HepG2 (cell line): ENCODE measurements around the gene OLAH. TPM values are rescaled to one million over a fixed set of nuclear protein-coding genes. Genes with fewer than 3 reads are reported as not detected.

Experiments used
- ATAC-seq: fragments of 200-7000 bp; cut with Tn5 transposase; 3 replicates; pipeline ENCODE4 v1.9.1; 2020; ENCODE audit warnings: mild to moderate bottlenecking, moderate library complexity
- BruUV-seq: library from RNA; stranded (reverse); fragments of 400-500 nt; replicated peaks from 2 replicates; lab custom pipeline; 2021; lab: Mats Ljungman, UMichigan
- CTCF ChIA-PET: fragments of 300-600 bp; formaldehyde crosslinking; extraction: SDS; loops from one replicate; lab custom pipeline; 2021; ENCODE audit warnings: low total read pairs, inconsistent platforms, low intra/inter-chr PET ratio; lab: Yijun Ruan, JAX
- POLR2A ChIA-PET: fragments of 350-600 bp; sonication (Branson Sonifier 250); formaldehyde crosslinking; loops from one replicate; lab custom pipeline; 2020; ENCODE audit warnings: antibody characterized with exemption, inconsistent platforms; lab: Yijun Ruan, JAX
- DNase-seq: peaks from one replicate; pipeline ENCODE4 v3.0.0-alpha.2; 2015; ENCODE audit warnings: low spot score
- FAIRE-seq: peaks from 3 replicates; lab custom pipeline; 2011; peaks lifted over from hg19 to GRCh38; lab: Jason Lieb, UNC
- H2AFZ ChIP-seq: one replicate; pipeline ENCODE4 v1.6.1; 2011; ENCODE audit warnings: low read length, inconsistent platforms
- H3K27ac ChIP-seq: fragments of 300-600 bp; 3 replicates; pipeline ENCODE4 v1.8.0; 2011; ENCODE audit warnings: mixed run types, mild to moderate bottlenecking, mixed read lengths, low read length, inconsistent platforms; ENCODE audit not compliant: insufficient read depth; ENCODE audit errors: extremely low read length
- H3K27me3 ChIP-seq, 2 experiments: fragments of 200-600 bp in 1 of 2; 2 replicates in 1 of 2; 3 replicates in 1 of 2; pipeline versions ENCODE4 v1.6.0 to v1.8.0; 2011; ENCODE audit warnings: low read length in 2 of 2, mild to moderate bottlenecking in 2 of 2, moderate library complexity in 2 of 2, inconsistent platforms in 1 of 2; ENCODE audit not compliant: insufficient read depth in 2 of 2, control insufficient read depth in 1 of 2
- H3K36me3 ChIP-seq, 2 experiments: fragments of 200-600 bp in 1 of 2; replicated peaks in 1 of 2; 2 replicates in 1 of 2; 3 replicates in 1 of 2; pipeline versions ENCODE4 v1.5.1 to v1.8.0; 2011; ENCODE audit warnings: low read length in 2 of 2, inconsistent platforms in 1 of 2; ENCODE audit not compliant: insufficient read depth in 2 of 2, control insufficient read depth in 1 of 2
- H3K4me1 ChIP-seq: 2 replicates; pipeline ENCODE4 v1.5.1; 2012; ENCODE audit warnings: low read length, inconsistent platforms; ENCODE audit not compliant: insufficient read depth
- H3K4me2 ChIP-seq: 2 replicates; pipeline ENCODE4 v1.6.0; 2011; ENCODE audit warnings: low read depth, low read length, inconsistent platforms
- H3K4me3 ChIP-seq, 3 experiments: fragments of 200-600 bp in 1 of 3; sonication (generic), shearing (Covaris generic) in 1 of 3; replicated peaks in 1 of 3; 2 replicates each; pipeline ENCODE4 v1.5.1; 2011 to 2016; ENCODE audit warnings: low read length in 3 of 3, inconsistent platforms in 2 of 3, low read depth in 2 of 3, mild to moderate bottlenecking in 2 of 3, control low read depth in 1 of 3, mixed read lengths in 1 of 3; ENCODE audit not compliant: insufficient read depth in 1 of 3
- H3K79me2 ChIP-seq: one replicate; pipeline ENCODE4 v1.6.1; 2011; ENCODE audit warnings: low read length, inconsistent platforms; ENCODE audit not compliant: insufficient read depth
- H3K9ac ChIP-seq: 2 replicates; pipeline ENCODE4 v1.6.0; 2011; ENCODE audit warnings: mild to moderate bottlenecking, low read depth, low read length, inconsistent platforms; ENCODE audit not compliant: insufficient read depth
- H3K9me3 ChIP-seq: 2 replicates; pipeline ENCODE4 v1.5.1; 2012; ENCODE audit warnings: mild to moderate bottlenecking, low read length
- H4K20me1 ChIP-seq: 2 replicates; pipeline ENCODE4 v1.6.0; 2011; ENCODE audit warnings: inconsistent platforms, mild to moderate bottlenecking, low read length, moderate library complexity; ENCODE audit not compliant: insufficient read depth
- ARNT ChIP-seq: fragments of 450-650 bp; IDR thresholded peaks from 2 replicates; pipeline ENCODE4 v1.6.1; 2017
- CEBPZ ChIP-seq: IDR thresholded peaks from 2 replicates; pipeline ENCODE4 v1.6.1; 2012; ENCODE audit warnings: low read length, improper control_type of control experiment
- DR1 ChIP-seq: sonication (generic); formaldehyde crosslinking; IDR thresholded peaks from 2 replicates; pipeline ENCODE4 v1.8.0; 2021; ENCODE audit warnings: mild to moderate bottlenecking, missing genetic modification reagents, inconsistent platforms
- FIP1L1 ChIP-seq: fragments of 200-400 bp; formaldehyde crosslinking; IDR thresholded peaks from 2 replicates; pipeline ENCODE4 v1.6.1; 2018; ENCODE audit warnings: low read depth, mild to moderate bottlenecking, low read length, moderate library complexity, borderline replicate concordance; ENCODE audit not compliant: insufficient read depth
- GMEB1 ChIP-seq: sonication (generic); formaldehyde crosslinking; IDR thresholded peaks from 2 replicates; pipeline ENCODE4 v1.5.1; 2020; ENCODE audit warnings: missing genetic modification reagents, mild to moderate bottlenecking, borderline replicate concordance
- HOMEZ ChIP-seq: IDR thresholded peaks from 2 replicates; pipeline ENCODE4 v1.6.1; 2016; ENCODE audit warnings: low read depth
- MTF2 ChIP-seq: sonication (generic); formaldehyde crosslinking; IDR thresholded peaks from 2 replicates; pipeline ENCODE4 v1.5.0; 2020; ENCODE audit warnings: missing genetic modification reagents, borderline replicate concordance
- MYPOP ChIP-seq: sonication (generic); formaldehyde crosslinking; IDR thresholded peaks from 2 replicates; pipeline ENCODE4 v1.8.1; 2023; ENCODE audit warnings: mild to moderate bottlenecking, moderate library complexity, missing genetic modification reagents
- PAWR ChIP-seq: sonication (generic); formaldehyde crosslinking; IDR thresholded peaks from 2 replicates; pipeline ENCODE4 v1.4.0; 2020; ENCODE audit warnings: missing genetic modification reagents, mild to moderate bottlenecking, borderline replicate concordance
- SRSF4 ChIP-seq: fragments of 200-400 bp; formaldehyde crosslinking; IDR thresholded peaks from one replicate; pipeline ENCODE4 v1.6.1; 2018; ENCODE audit warnings: mild to moderate bottlenecking, low read depth, low read length, moderate library complexity; ENCODE audit not compliant: poor library complexity, severe bottlenecking
- ZBTB33 ChIP-seq: sonication (generic); formaldehyde crosslinking; IDR thresholded peaks from 2 replicates; pipeline ENCODE4 v1.4.0; 2020; ENCODE audit warnings: missing genetic modification reagents
- ZNF607 ChIP-seq: sonication (generic); formaldehyde crosslinking; IDR thresholded peaks from 2 replicates; pipeline ENCODE4 v1.5.1; 2020; ENCODE audit warnings: missing genetic modification reagents, mild to moderate bottlenecking, borderline replicate concordance
- WGBS: methylation state at CpG from one replicate; pipeline ENCODE4 v1.1.6; 2017; ENCODE audit warnings: low lambda C conversion rate; 5-methylcytosine and 5-hydroxymethylcytosine counted together
- in situ Hi-C: cut with HindIII; loops from 2 replicates; pipeline ENCODE4 v1.10.0; 2017; ENCODE audit warnings: low pct_unique_long_range_greater_than_20kb; ENCODE audit not compliant: extremely low pct_ligation_motif_present
- intact Hi-C: fragments of 100-400 bp; cut with micrococcal nuclease; formaldehyde crosslinking; loops from one replicate; pipeline ENCODE4 v1.10.0; 2022; ENCODE audit not compliant: unreplicated experiment
- polyA plus RNA-seq, 8 experiments: library from polyadenylated mRNA; depleted of rRNA in 3 of 8; stranded (reverse) in 7 of 8; unstranded in 1 of 8; fragments of >200 nt; fragmentation: Illumina TruSeq in 4 of 8; extraction: Trizol in 4 of 8; gene quantifications; 2 replicates each; pipeline versions ENCODE4 v1.2.1 to v1.2.3, GENCODE V29; 2011 to 2016; ENCODE audit warnings: low read depth in 4 of 8, missing spikeins in 1 of 8, mixed read lengths in 1 of 8; ENCODE audit not compliant: insufficient read depth in 1 of 8
- total RNA-seq, 5 experiments: library from RNA; depleted of rRNA; stranded (reverse); fragments of >200 nt; fragmentation: Illumina TruSeq; extraction: Trizol; gene quantifications; 2 replicates each; pipeline ENCODE4 v1.2.3, GENCODE V29; 2016; ENCODE audit warnings: low read depth in 1 of 5

Gene OLAH
- total and polyA plus RNA-seq, 2 of the 13 experiments (the other 11 are each of a cell fraction or from before 2014, with no cell fraction given): 0.13 TPM; not detected in 1

GRCh38 chr10:15060638-15061037 lies 16.9 kb downstream of the OLAH start (continued):
- TF ChIP-seq GMEB1 (CRISPR knock-in tag) (no peak), HOMEZ (no peak), ARNT (no peak)

GRCh38 chr10:15067154-15067553 lies 23.4 kb downstream of the OLAH start:
- H3K4me1 ChIP-seq: 0 out of 2 replicates have a peak, but pooled peaks cover 7% of the 10 kb centered on the region
- WGBS: 30% methylated on average over 5 of the region's 5 CpGs
- no peak for ATAC-seq
- H4K20me1 ChIP-seq: no peaks in the 10 kb centered on the region
- 0 out of 2 replicates have a peak, but pooled peaks cover under 1% of the 10 kb centered on the region for H3K9me3 ChIP-seq
- in situ Hi-C loops (no loop called here), intact Hi-C loops (no loop called here)
- no peak overlapping the region for H3K4me2 ChIP-seq
- POLR2A ChIA-PET: no interaction called here
- BruUV-seq: no TSS peak
- no peaks in the 10 kb centered on the region for H3K36me3 ChIP-seq
- no peak overlapping the region for H3K27ac ChIP-seq
- H3K4me3 ChIP-seq: no peak overlapping the region
- H2AFZ ChIP-seq: no peak overlapping the region
- DNase-seq: no peak
- no peaks in the 10 kb centered on the region for H3K79me2 ChIP-seq
- CTCF ChIA-PET: no interaction called here
- no peak overlapping the region for H3K9ac ChIP-seq
- no peaks in the 10 kb centered on the region for H3K27me3 ChIP-seq
- no peak for FAIRE-seq
- TF ChIP-seq MTF2: no peak
- TF ChIP-seq SRSF4: no peak
- no peak for TF ChIP-seq FIP1L1
- TF ChIP-seq PAWR: no peak
- no peak for TF ChIP-seq ZNF607
- TF ChIP-seq MYPOP: no peak
- TF ChIP-seq ZBTB33: no peak
- TF ChIP-seq DR1 (CRISPR knock-in tag): no peak
- TF ChIP-seq CEBPZ: no peak
